Measurements from ENCODE around the gene E2F4.

GRCh38 chr16:67148221-67148620 lies 43.7 kb upstream of the E2F4 start:
- TF ChIP-seq ZNF565 (CRISPR knock-in tag; conservative IDR thresholded peaks at IDR 0.05; ENCODE audit: low read depth): no peak
- no peak for TF ChIP-seq CSRNP3 (CRISPR knock-in tag; IDR thresholded peaks at IDR 0.05)
- TF ChIP-seq RARB (CRISPR knock-in tag; IDR thresholded peaks at IDR 0.05): no peak
- no peak for TF ChIP-seq ISL1 (CRISPR knock-in tag; IDR thresholded peaks at IDR 0.05)
- TF ChIP-seq SNAI2 (CRISPR knock-in tag; IDR thresholded peaks at IDR 0.05): no peak
- TF ChIP-seq TOX (CRISPR knock-in tag; IDR thresholded peaks at IDR 0.05; ENCODE audit: borderline replicate concordance): no peak
- TF ChIP-seq ARNTL (CRISPR knock-in tag; IDR thresholded peaks at IDR 0.05; ENCODE audit: borderline replicate concordance, low read depth): no peak
- no peak for TF ChIP-seq ZFP30 (CRISPR knock-in tag; IDR thresholded peaks at IDR 0.05)
- TF ChIP-seq GLIS3 (CRISPR knock-in tag; IDR thresholded peaks at IDR 0.05): no peak
- no peak for TF ChIP-seq ZNF8 (CRISPR knock-in tag; IDR thresholded peaks at IDR 0.05)

Measured in SK-N-SH treated with all-trans-retinoic acid at 6 μM for 48 hours (cell line).